Subcutaneous adipose tissue (tissue), 4 donors: ENCODE results near the gene NOS1AP. TPM values are rescaled to one million over a fixed set of nuclear protein-coding genes. Genes with fewer than 3 reads are reported as not detected.

ENCODE experiments used
- total RNA-seq, 4 donors: library from RNA; depleted of rRNA; stranded (reverse); fragments of >200 nt; gene quantifications; one replicate each; pipeline ENCODE4 v1.1.0, GENCODE V29; 2016
- TF ChIP-seq, protein P1 (sequence below): fragments of 450-650 bp; IDR thresholded peaks from one replicate; pipeline ENCODE4 v1.5.1; 2016; ENCODE audit warnings: low read depth, mild to moderate bottlenecking, control low read depth, antibody characterized with exemption, moderate library complexity

The NOS1AP gene
- total RNA-seq, 4 donors from 2014 or later: 0.51 to 5.1 (median 0.96) TPM

GRCh38 chr1:162381941-162382750 is 312.7 kb downstream of the NOS1AP start:
- TF ChIP-seq, protein P1, sequence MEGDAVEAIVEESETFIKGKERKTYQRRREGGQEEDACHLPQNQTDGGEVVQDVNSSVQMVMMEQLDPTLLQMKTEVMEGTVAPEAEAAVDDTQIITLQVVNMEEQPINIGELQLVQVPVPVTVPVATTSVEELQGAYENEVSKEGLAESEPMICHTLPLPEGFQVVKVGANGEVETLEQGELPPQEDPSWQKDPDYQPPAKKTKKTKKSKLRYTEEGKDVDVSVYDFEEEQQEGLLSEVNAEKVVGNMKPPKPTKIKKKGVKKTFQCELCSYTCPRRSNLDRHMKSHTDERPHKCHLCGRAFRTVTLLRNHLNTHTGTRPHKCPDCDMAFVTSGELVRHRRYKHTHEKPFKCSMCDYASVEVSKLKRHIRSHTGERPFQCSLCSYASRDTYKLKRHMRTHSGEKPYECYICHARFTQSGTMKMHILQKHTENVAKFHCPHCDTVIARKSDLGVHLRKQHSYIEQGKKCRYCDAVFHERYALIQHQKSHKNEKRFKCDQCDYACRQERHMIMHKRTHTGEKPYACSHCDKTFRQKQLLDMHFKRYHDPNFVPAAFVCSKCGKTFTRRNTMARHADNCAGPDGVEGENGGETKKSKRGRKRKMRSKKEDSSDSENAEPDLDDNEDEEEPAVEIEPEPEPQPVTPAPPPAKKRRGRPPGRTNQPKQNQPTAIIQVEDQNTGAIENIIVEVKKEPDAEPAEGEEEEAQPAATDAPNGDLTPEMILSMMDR: no peak

DNA sequence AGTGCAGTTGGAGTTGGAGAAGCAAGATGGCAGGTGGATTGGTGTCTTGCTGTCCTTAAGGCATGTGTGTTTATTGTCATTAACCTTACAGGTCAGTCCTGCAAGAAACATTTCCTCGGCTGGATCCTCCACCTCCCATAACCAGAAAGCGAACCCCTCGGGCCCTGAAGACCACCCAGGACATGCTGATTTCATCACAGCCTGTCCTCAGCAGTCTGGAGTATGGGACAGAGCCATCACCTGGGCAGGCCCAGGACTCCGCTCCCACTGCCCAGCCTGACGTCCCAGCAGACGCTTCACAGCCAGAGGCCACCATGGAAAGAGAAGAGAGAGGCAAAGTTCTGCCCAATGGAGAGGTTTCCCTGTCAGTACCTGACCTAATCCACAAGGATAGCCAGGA is 313.6 kb downstream of the NOS1AP start:
- TF ChIP-seq, protein P1: no peak

GRCh38 chr1:162383516-162383915 is 314.0 kb downstream of the NOS1AP start:
- TF ChIP-seq, protein P1: no peak

GRCh38 chr1:162384116-162384515 is 314.6 kb downstream of the NOS1AP start:
- TF ChIP-seq, protein P1: no peak

- TF ChIP-seq, protein P1: no peak
These were observed 315.2 kb downstream of the NOS1AP start for GRCh38 chr1:162384601-162385279.

DNA sequence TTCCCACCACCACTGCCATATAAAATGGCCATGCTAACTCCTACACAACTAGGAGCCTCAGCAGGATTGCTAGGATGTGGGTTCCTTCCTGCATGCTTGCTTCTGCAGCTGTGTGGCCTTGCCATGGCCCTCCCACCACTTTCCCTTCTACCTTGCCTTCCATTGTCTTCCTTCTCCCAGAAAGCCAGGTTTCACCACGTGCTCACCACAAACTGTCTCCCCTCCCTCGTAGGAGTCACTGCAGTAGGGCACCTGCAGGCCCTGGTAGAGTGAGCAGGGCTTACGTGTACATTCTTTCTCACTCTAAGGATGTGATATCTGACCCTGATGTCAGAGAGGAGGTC is 315.8 kb downstream of the NOS1AP start:
- TF ChIP-seq, protein P1: no peak

GRCh38 chr1:162385702-162386101 is 316.2 kb downstream of the NOS1AP start:
- TF ChIP-seq, protein P1: no peak
